NCI-H2227 treated with DMSO at 0.1 percent for 48 hours (cell line): ENCODE results near the gene PMP22.
"Not testable (repeated sequence)": the region's sequence is repeated elsewhere in the genome, so short reads cannot be mapped to it uniquely, and the experiment has no call there.

ENCODE experiments used
- DNase-seq: peaks from one replicate; lab custom pipeline; 2025; lab: John Stamatoyannopoulos, UW

The PMP22 gene

DNA sequence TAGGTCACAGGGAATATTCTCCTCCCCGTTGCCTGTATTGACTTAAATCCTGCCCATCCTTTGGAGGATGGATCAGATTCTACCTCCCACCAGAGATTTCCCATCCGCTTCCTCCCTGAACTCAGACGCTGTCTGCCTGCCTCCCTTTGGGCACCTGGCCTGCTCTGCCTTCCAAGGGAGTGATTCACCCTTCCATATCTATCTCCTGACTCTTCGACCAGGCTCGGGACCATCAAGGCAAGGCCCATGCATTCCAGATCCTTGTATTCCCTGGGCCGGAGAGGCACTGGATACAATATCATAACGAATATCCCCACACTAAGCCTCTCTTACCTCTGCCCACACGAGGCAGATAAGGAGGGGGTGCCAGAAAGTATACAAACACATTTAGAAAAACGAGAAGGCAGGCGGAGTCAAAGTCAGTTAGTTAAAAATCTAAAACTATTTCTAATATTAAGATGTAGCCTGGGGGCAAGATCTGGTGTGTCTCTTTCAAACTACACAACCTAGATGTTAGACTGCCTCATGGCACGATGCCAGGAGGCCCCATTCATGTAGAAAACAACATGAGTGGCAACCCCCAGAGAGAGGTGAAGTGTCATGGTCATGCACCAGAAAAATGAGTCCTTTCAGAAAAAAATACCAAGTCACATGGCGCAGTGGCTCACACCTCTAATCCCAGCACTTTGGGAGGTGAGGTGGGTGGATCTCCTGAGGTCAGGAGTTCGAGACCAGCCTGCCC is 9.2 kb downstream of the PMP22 start:
- no peak for DNase-seq

DNA sequence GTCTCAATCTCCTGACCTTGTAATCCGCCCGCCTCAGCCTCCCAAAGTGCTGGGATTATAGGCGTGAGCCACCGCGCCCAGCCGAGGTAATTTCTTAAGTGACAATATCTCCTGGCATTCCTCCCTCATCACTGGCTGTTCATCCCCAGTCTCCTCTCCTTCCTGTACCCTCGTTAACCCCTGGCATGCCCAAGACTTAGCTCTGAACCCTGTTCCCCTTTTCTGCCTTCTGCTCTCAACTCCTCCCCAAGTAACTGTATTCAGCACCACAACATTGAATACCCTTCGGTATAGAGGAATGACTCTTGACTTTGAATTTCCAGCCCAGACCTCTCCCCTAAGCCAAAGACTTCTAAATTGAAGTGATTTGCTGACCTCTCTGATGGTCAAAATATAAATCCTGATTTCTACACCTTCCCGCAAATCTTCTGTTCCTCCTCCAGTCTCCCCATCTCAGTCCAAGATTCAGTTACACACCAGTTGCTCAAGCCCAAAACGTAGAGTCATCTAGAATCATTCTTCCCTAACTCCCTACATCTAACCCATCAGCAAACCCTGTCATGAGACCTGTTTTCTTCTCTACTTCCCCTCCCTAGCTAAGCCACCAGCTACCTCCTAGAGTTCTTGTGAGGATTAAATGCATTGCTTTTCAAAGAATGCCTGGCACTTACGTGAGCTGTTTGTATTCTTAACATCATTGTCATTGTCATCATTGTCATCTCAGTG is 14.8 kb downstream of the PMP22 start:
- DNase-seq, result no peak

DNA sequence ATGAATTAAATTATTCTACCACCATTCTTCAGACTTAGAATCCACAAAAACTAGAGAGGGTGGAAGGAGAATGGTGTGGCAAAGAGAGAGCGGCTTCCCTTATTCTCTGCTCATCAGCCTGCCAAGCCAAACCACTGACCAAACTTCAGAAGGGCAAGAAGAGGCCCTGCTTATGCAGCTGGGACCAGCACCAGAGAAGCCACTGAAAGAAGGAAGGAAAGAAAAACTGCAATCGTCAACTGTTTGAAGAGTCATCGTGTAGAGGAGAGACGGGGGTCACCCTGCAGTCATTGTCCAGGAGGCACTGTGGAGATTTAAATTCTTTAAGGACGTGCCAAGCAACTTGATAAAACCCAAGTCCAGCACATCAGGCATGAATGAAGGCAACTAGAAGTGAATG is 15.6 kb downstream of the PMP22 start:
- DNase-seq, result no peak

DNA sequence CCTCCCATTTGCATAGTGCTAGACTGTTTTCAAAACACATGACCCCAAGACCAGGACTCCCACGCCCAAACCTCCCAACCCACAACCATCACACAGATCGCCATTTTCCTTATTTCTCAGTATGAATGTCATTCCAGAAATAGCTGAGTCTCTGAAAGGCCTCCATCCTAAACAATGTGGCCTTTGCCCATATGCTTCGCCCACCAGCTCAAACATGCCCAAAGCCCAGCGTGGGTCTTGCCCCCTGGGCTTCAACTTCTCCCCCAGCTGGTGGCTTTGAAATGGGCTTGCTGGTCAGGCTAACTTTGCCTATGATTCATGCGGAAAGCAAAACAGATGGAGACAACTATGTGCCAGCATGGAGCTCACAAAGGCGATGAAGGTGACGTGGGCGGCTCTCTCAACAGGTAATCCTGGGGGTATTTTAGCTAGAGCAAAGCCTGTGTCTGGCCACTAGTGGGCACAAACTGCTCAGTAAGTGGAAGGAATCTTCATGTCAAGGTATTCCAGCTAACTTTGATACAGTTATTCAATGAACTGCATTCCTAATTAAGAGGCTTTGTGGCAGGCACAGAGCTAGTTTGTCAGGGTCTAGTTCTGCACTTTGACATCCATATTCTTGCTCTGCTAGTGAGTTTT is 17.1 kb downstream of the PMP22 start:
- DNase-seq, result no peak

DNA sequence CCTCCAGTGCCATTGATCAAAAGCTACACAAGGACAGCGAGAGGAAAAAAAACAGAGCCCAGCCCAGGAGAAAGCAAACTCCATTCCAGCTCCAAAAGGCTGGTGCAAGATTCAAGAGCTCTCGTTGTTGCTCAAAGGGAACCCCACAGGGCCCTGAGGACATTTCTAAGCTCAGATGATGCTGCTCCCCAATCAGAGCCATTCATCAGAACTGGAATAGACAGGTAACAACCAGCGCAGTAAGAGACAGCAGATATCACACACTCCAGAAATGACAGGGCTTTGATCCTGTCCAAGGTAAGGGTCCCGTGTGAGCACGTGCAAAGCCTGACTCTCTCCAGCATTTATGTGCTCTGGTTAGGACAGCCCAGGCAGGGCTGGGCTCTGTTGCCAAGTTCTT is 20.1 kb downstream of the PMP22 start:
- no peak for DNase-seq

DNA sequence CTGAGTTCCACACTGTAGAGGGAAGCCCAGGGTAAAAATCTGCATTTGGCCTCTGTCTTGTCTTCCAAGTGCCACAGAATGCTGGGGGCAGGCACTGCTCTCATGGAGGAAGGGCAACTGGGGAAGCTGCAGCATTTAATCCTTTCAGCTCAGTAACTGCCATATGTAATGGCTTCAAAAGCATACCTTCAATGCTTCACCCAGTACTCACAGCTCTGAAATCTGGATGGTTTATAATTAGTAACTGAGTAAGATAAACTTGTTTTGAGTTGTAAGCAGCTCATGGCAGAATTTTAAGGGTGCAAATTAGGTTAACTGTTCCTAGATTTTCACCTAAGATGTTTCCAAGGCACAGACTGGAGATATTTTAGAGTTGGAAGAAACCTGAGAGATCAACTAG is 24.5 kb downstream of the PMP22 start:
- DNase-seq, result no peak

DNA sequence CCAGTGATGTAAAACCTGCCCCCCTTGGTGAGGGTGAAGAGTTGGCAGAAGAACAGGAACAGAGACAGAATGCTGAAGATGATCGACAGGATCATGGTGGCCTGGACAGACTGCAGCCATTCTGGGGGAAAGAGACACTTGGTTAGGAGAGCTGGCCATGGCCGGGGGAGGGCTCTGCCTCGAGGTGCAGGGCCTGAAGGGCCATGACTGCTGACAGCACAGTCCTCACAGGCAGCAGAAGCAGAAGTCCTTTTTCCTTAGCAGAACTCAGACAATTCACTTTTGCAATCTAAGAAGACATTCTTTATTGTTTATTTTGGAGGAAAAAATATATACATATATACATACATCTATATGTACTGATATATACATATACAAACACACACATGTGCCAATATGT is 25.6 kb downstream of the PMP22 start:
- DNase-seq, result no peak

DNA sequence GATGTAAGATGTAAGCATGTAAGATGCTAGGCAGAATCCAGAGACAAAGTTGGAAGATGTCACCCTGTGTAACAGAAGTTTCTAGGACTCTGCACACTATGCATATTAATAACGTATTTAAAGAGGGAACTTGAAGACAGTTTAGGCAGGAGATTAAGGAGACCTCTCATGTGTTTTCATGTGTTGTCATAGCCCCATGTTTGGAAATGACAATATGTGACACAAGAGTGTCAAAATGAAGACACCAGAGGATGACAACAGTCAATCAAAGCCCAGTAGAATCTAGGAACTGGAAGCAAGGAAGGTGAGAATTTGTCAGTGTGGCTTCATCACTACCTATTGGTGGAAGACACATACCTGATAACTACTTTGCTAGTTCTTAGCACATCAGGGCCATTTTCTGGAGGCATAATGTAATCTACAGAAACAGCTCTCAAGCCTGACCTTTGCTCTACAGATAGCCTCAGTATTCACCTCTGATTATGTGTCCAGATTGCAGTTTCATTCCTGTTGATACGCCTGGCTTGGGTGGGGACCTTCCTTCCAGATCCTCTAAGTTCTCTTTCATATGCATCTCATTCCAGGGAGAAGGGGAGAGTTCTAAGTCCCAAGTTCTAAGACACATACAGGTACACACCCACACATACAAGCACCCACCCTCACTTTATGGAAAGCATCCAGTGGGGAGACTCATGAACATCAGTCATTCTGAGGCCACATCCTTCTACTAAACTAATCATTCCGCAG is 26.3 kb downstream of the PMP22 start:
- no peak for DNase-seq

DNA sequence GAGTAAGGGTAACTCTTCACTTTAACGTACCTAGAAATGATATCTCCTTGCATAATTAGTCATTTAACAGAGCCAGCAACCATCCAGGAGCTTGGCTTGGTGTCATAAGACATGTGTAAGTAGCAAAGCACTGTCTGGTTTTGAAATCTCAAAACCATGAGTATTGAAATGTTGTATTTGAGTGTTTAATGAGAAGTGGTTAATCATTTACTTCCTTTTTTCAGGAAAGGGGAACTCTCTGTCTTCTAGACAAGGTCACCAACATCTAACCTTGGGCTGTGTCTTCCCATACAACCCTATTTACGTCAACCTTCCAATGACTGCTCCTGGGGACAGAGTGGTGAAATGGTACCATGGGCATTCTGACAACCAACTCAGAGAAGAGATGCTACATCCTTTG is 27.1 kb downstream of the PMP22 start:
- no peak for DNase-seq

DNA sequence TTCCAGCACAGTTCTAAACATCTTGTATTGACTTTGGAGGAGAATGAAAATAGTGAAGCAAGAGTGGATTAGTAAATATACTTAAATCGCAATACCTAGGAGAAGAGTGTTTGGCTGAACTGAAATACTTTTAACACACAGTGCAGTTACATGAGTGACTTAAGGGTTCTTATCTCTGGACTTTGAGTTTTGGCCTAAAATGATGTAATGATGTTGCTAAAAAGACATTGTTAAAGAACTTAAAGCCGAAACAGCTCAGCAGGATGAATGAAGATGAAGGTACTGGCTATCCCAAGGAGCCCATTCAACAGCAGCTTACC is 28.1 kb downstream of the PMP22 start:
- DNase-seq, result no peak

DNA sequence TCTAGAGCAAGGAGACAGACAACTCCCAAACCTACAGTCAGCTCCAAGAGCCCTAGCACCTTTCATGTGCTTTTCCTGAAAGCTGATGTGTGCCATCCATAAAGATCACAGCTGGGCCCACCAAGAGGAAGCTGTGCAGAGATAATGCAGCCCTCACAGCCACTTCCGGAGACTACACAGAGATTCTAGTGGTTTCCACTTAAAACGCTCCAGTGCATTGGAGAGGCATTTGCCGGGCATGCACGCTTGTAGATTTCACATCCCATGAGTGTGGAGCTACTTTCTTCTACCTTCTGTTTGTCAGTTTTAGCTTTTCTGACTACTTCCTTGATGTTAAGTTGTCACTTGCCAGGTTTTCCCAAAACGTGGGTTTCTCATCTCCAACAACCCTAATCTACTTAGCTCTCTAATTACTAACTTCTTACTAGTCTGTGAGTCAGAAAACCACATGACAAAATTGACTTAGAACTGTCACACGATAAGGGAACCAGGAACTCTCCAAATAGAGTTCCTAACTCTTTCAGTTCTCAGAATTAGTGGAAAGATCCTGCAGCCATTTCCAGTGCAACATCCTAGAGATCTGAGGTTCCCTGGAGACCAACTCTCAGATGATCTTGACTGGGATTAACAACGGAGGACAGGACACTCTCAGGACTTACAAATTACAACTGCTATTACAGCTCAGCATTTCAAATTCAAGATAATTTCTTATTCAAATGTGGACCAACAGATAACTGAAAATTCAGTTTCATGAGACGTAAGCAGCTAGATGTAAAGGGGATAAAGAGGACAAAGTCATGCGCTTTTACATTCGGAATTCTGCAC is 28.6 kb downstream of the PMP22 start:
- no peak for DNase-seq

DNA sequence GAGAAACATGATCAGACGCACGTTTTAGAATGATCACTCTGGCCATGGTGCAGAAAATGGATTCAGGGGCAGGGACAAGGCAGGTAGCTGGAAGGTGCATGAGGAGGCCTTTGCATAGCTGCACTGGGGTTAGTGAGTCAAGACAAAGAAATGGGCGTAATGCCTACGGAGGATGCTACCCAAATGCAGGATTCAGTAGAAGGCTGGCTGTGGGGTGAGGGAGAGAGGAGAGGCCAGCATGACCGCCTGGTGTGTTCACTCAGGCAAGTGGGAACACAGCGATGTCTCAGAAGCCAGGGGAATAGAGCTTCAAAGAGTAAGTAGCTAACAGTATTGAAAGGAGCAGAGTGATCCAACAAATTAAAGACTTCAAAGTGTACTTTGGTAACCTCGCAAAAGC is 31.2 kb downstream of the PMP22 start:
- no peak for DNase-seq

DNA sequence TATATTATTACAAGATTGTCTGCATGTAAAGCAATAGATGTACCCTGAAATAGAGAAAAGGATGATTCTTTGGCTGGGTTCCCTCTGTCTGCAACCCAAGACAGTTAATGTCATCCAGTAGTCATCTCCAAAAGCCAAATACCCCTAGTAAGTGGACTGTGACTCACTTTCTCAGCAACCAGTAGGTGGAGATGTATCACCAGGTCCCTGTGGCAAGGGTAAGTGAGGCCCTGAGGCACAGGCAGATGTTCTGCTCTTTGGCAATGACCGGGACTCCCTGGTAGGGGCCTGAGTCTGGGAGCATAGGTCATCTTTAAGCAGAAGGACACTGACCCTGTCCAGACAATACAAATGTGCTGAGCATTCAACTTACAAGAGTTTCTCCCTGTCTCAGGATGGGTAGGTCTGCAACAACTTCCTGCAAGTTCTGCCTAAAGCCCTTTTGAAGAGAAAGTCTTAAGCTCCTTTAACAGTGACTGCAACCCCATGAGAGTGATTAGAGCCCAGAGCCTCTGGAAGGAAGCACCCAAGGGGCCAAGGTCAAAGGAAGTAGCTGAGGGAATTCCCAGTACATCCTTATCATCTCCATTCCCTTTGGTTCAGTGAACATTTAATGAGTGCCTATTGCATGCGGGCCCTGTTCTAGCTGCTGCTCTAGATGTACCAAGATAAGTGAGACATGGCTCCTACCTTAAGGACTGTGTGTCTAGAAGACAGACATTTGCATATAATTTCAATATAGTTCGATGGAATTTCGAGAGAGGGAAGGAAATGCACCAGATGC is 31.9 kb downstream of the PMP22 start:
- DNase-seq, result no peak

DNA sequence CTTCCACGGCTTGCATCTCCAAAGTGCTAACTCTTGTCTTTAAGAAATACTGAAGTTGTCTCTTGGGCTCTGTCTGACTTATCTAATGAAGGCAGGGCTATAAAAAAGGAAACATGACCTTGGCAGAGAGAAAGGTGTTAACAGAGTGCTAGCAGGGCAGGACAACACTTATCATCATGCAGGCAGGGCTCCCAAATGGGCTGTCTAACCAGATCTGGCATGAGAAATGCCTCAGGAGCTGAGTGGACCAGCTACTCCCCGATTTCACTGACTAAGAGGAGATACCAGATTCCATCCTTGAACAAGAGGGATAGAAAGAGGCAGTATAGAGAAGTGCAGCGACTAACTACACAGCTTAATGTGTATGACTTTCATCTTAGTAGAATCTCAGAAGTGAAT is 32.6 kb downstream of the PMP22 start:
- DNase-seq, result no peak

DNA sequence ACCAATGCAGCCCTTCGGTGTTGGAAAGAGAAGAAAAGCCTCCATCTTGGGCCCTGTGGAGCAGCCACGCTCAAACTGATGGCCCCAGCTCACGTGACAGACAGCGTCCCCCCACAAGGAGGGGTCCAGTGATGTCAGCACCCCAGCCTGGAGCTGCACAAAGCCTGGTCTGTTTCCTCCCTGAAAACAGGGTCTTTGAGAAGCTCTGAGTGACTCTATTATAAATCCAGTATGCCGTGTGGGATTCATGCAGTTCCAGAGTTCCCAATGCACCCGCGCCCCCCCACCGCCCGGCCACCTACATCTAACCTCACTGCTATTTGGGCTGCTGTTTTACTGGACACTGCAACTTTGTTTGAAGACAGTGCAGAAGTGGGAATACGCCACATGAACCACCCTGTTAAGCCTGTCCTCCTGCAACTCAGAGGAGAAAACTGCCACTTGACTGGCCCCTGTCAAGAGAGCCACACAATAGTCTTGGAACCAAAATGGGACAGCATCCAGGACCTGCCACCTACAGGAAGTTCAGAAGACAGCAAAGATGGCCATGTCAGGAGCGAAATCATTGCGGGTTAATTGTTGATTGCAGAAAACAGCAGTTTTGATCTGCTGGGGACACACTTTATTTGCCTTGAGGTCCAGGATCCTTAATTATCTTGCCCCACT is 33.1 kb downstream of the PMP22 start:
- no peak for DNase-seq

DNA sequence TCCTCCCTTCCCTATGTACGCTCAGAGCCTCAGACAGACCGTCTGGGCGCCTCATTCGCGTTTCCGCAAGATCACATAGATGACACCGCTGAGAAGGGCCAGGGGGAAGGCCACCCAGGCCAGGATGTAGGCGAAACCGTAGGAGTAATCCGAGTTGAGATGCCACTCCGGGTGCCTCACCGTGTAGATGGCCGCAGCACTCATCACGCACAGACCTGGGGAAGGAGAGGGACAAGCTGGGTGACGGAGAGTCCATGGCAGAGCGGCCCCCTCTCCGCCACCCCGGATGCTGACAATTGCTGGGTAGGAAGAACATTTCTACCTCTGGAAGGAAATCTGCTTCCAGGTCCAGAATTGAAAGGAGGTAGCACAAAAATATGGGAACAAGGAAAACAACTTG is 34.3 kb downstream of the PMP22 start:
- DNase-seq, result no peak

DNA sequence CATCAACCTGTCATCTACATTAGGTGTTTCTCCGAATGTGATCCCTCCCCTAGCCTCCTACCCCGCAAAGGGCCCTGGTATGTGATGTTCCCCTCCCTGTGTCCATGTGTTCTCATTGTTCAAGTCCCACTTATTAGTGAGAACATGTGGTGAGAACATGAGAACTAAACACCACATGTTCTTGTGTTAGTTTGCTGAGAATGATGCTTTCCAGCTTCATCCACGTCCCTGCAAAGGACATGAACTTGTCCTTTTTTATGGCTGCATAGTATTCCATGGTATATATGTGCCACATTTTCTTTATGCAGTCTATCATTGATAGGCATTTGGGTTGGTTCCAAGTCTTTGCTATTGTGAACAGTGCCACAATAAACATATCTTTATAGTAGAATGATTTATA is 43.3 kb downstream of the PMP22 start:
- not testable (repeated sequence) for DNase-seq

DNA sequence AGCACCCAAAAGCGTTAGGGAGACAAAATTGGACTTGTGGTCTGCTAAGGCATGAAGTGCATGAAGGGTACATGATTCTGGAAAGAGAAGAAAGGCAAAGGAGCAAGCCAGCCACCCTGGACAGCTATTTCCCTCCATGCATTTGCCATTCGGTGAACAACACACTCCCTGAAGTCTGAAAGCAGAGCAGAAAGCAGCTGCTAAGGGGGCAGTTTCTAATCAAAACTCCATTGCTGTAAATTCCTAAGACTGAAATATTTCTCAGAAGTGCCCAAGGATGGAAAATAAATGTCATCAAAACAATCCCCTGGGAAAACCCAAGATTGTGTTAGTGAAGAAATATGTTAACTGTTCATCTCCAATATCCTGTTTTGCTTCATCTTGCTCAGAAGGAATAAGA is 44.3 kb downstream of the PMP22 start:
- no peak for DNase-seq

DNA sequence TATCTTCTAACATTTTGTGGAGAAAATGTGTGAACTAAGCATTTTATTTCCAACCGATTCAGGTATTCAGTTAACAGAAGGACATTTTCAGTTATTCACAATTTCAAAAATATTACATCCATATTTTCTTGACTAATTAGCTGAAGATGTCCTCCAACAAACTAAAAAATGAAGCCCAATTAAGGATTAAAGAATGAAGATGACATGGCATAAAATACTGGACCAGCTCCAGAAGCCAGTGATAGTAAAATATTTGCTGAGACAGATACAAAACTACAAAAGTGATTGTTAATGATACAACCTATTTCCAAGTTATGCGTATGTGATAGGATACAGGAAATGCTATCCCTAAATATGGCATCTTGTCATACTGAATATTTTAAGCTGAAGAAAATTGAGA is 48.6 kb downstream of the PMP22 start:
- no peak for DNase-seq

DNA sequence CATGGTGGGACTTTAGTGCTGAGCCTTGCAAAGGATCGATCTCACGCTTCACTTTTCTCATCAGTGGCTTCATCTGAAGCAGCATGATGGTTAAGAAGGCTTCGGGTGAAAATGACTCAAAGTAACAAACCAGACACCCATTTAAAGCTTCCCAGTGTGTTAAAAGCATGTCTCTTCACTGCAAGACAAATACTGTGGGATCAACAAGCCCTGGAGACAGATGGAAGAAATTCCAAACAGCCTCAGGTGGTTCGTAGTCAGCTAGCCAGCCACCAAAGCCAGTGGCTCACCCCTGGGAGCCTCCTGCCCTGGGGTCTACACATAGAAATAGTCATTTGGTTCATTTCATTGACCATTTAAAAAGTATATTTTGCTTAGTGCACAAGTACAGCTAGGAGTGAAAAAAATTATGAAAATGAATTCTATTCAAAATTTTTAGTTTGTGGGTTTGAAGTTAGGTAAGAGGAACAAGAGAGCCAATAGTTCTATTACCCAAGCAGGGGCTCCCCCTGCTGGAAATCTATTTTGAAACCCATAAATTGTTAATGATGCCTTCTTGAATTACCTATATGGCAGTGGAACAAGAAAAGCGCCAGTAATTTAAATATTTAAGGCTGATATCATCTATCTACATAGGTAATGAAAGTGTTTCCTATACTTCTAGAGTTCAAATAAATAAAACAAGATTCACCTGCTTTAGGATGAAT is 51.6 kb downstream of the PMP22 start:
- no peak for DNase-seq
